Stomach (tissue), 9 donors: ENCODE data around the gene KRTAP4-6. TPM values are rescaled to one million over a fixed set of nuclear protein-coding genes. Genes with fewer than 3 reads are reported as not detected.
"Not testable (repeated sequence)": the region's sequence is repeated elsewhere in the genome, so short reads cannot be mapped to it uniquely, and the experiment has no call there.

Source experiments
- DNase-seq, 2 donors: peaks; one replicate each; pipeline versions ENCODE4 v3.0.0 to v3.0.0-alpha.2; 2013 to 2019
- H3K27ac ChIP-seq, 5 donors: fragments of 200-600 bp in 4 of 5; sonication (generic) in 4 of 5; one replicate each; pipeline ENCODE4 v1.5.1; 2013 to 2019; ENCODE audit warnings: mild to moderate bottlenecking in 1 of 5, moderate library complexity in 1 of 5
- H3K27me3 ChIP-seq, 3 donors: fragments of 200-600 bp; sonication (generic); one replicate each; pipeline ENCODE4 v1.5.1; 2017 to 2019; ENCODE audit warnings: mixed run types in 1 of 3
- H3K36me3 ChIP-seq, 4 donors: fragments of 200-600 bp; sonication (generic); 1 replicate in 3 of 4; 2 replicates in 1 of 4; pipeline ENCODE4 v1.5.1; 2016 to 2019
- H3K4me1 ChIP-seq, 4 donors: fragments of 200-600 bp; sonication (generic); one replicate each; pipeline ENCODE4 v1.5.1; 2016 to 2019
- H3K4me3 ChIP-seq, 4 donors: fragments of 200-600 bp; sonication (generic) in 3 of 4; one replicate each; pipeline ENCODE4 v1.5.1; 2016 to 2019; ENCODE audit warnings: mild to moderate bottlenecking in 1 of 4
- H3K9me3 ChIP-seq, 4 donors: fragments of 200-600 bp; sonication (generic); one replicate each; pipeline ENCODE4 v1.5.1; 2016 to 2019
- CTCF ChIP-seq, 7 experiments: fragments of 450-650 bp in 4 of 7; fragments of 200-600 bp in 3 of 7; sonication (generic) in 3 of 7; IDR thresholded peaks; one replicate each; pipeline ENCODE4 v1.5.1; 2016 to 2019; ENCODE audit warnings: antibody characterized with exemption in 7 of 7, control low read depth in 2 of 7, mild to moderate bottlenecking in 1 of 7
- EP300 ChIP-seq: sonication (generic); formaldehyde crosslinking; IDR thresholded peaks from one replicate; pipeline ENCODE4 v1.6.1; 2017; ENCODE audit warnings: antibody characterized with exemption
- POLR2A ChIP-seq, 4 donors: fragments of 450-650 bp; IDR thresholded peaks; one replicate each; pipeline ENCODE4 v1.6.1; 2016; ENCODE audit warnings: antibody characterized with exemption in 4 of 4, control low read depth in 2 of 4, mild to moderate bottlenecking in 1 of 4, moderate library complexity in 1 of 4
- POLR2AphosphoS5 ChIP-seq, 3 donors: sonication (generic); formaldehyde crosslinking; IDR thresholded peaks; one replicate each; pipeline ENCODE4 v1.6.1; 2016; ENCODE audit warnings: antibody characterized with exemption in 3 of 3
- WGBS, 5 donors: extraction: QIAGEN DNeasy Blood & Tissue Kit in 3 of 5; methylation state at CpG; one replicate each; pipeline versions ENCODE4 v1.1.5 to v1.1.7; 2013 to 2018; 5-methylcytosine and 5-hydroxymethylcytosine counted together
- intact Hi-C: fragments of 100-400 bp; cut with DNase I; formaldehyde crosslinking; loops from one replicate; pipeline ENCODE4 v1.15.1; 2023; ENCODE audit warnings: low total_unique reads
- polyA plus RNA-seq, 3 donors: library from polyadenylated mRNA; stranded (reverse); fragments of 200-250 nt; gene quantifications; one replicate each; pipeline ENCODE4 v1.2.3, GENCODE V29; 2013
- total RNA-seq, 5 donors: library from RNA; depleted of rRNA; stranded (reverse); fragments of >200 nt; gene quantifications; one replicate each; pipeline versions ENCODE4 v1.1.0 to v1.2.3, GENCODE V29; 2014 to 2016
- donor health status: healthy with polysubstance abuse.
- donor health status: Bipolar disorder and iron deficiency.
- donor health status: healthy.

KRTAP4-6 gene
- total and polyA plus RNA-seq, 8 donors, result not detected

- DNase-seq, result no peak
- intact Hi-C loops, result no loop called here
- Histone ChIP-seq H3K4me3 (no peak overlapping the region), H3K4me1 (no peaks in the 10 kb centered on the region), H3K36me3 (no peaks in the 10 kb centered on the region), H3K27me3 (peaks cover 0 to 31% (median 3%) of the 10 kb centered on the region in 3 donors), H3K27ac (no peak overlapping the region), H3K9me3 (no peaks in the 10 kb centered on the region)
- TF ChIP-seq POLR2A (IDR thresholded peaks at IDR 0.05) (no peak), CTCF (IDR thresholded peaks at IDR 0.05) (no peak), EP300 (no peak), POLR2AphosphoS5 (IDR thresholded peaks at IDR 0.05) (no peak)
- WGBS, 5 donors, result 84 to 92% (median 89%) methylated on average over 4 of the region's 4 CpGs
Measured at GRCh38 chr17:41118721-41119120, 21.6 kb downstream of the KRTAP4-6 start.

DNA sequence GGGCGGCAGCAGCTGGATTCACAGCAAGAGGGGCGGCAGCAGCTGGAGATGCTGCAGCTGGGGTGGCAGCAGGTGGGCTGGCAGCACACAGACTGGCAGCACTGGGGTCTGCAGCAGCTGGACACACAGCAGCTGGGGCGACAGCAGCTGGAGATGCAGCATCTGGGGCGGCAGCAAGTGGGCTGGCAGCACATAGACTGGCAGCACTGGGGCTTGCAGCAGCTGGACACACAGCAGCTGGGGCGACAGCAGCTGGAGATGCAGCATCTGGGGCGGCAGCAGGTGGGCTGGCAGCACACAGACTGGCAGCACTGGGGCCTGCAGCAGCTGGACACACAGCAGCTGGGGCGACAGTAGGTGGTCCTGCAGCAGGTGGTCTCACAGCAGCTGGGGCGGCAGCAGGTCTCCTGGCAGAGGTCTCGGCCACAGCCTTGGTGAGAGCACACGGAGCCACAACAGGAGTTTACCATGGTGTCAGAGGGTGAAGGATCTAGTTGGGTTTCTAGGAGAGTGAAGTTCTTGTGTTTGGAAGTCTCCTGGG lies 22.4 kb downstream of the KRTAP4-6 start, which contains the start of gene KRTAP4-11:
Gene KRTAP4-11, minus strand, starts transcription at position 528 of the 541 bp plus-strand sequence. Its CDS starts 58 bp downstream, at position 470.
- H3K27ac ChIP-seq, DNase-seq, H3K36me3 ChIP-seq, H3K4me1 ChIP-seq, intact Hi-C loops, H3K4me3 ChIP-seq, H3K9me3 ChIP-seq: not testable (repeated sequence)
- H3K27me3 ChIP-seq, result peaks cover 0 to 25% (median 0%) of the 10 kb centered on the region in 3 donors
- 65 to 85% (median 73%) methylated on average over 9 to 10 of the region's 10 CpGs for WGBS, 5 donors

DNA sequence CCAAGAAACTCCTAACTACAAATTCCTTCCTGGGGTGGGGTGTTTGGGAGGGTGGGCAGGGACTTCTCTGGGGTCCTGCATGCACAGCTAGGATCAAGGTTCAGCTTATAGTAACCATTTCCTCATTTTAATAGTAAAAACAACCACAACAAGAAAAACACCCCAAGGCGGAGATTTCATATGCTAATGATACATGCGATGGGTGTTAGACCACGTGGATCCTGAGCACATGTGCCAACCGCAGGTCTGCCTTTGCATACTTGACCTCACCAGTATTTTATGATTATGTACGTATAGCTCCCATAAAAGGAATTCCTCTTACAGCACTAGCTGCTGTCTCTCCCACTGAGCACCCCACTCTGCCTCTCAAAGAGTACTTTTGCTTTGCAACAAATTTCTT lies 24.0 kb downstream of the KRTAP4-6 start:
- DNase-seq, result no peak
- 54 to 76% (median 72%) methylated on average over 5 of the region's 5 CpGs for WGBS, 5 donors
- Histone ChIP-seq H3K36me3 (no peaks in the 10 kb centered on the region), H3K27me3 (peaks cover 0 to 25% (median 0%) of the 10 kb centered on the region in 3 donors), H3K4me1 (no peaks in the 10 kb centered on the region), H3K9me3 (no peaks in the 10 kb centered on the region), H3K4me3 (no peak overlapping the region), H3K27ac (no peak overlapping the region)
- intact Hi-C loops, result no loop called here
- no peak for TF ChIP-seq EP300

DNA sequence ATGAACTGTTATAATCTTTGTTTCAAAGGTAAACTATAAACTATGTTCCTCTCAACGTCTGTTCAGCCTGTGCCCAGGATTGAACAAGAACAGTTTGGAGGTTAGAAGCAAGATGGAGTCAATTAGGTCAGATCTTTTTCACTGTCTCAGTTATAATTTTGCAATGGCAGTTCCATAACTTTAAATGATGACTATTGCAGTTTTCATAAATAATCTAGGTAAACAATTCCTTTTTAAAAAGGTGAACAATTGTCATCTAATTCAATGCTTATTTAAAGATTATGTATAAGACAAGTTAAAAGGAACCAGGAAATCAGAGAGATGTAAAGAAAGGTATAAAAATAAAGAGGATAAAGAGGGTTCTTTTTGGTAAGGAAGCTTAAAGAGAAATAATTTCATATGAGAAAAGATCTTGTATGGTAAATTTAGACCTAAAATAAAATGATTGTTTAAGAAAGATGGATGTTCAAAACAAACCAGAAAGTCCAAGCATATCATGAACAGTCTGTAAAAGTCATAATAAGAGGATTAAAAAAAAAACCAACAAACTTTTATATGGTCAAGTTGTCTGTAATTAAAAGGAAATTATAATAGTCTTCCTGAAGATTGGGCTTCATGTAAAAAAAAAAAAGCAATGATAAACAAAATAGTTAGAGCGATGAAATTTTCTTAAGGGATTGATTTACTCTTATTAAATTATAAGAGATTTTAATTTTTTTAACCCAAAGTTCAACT lies 29.0 kb downstream of the KRTAP4-6 start:
- H3K27me3 ChIP-seq, result peaks cover 0 to 15% (median 0%) of the 10 kb centered on the region in 3 donors
- no peak overlapping the region for H3K27ac ChIP-seq
- WGBS, 5 donors, result 58 to 71% (median 62%) methylated on average over 2 of the region's 2 CpGs
- peaks cover 0 to 5% (median 2%) of the 10 kb centered on the region in 4 donors for H3K4me1 ChIP-seq
- intact Hi-C loops, result no loop called here
- no peak for DNase-seq
- TF ChIP-seq EP300, result no peak
- no peak for TF ChIP-seq POLR2A (IDR thresholded peaks at IDR 0.05)
- no peak for TF ChIP-seq POLR2AphosphoS5 (IDR thresholded peaks at IDR 0.05)
- no peak for TF ChIP-seq CTCF (IDR thresholded peaks at IDR 0.05)
- no peaks in the 10 kb centered on the region for H3K9me3 ChIP-seq
- H3K4me3 ChIP-seq, result no peak overlapping the region
- H3K36me3 ChIP-seq, result no peaks in the 10 kb centered on the region

GRCh38 chr17:41108728-41109386 lies 31.5 kb downstream of the KRTAP4-6 start:
- WGBS, 5 donors, result 0 to 41% (median 22%) methylated on average over 1 of the region's 1 CpG

More at GRCh38 chr17:41108728-41109386, 31.5 kb downstream of the KRTAP4-6 start:
- intact Hi-C loops, H3K27me3 ChIP-seq, H3K36me3 ChIP-seq, DNase-seq, H3K4me1 ChIP-seq, H3K9me3 ChIP-seq, H3K27ac ChIP-seq, H3K4me3 ChIP-seq: not testable (repeated sequence)
